Right ventricle myocardium inferior (tissue), 1 donor: ENCODE measurements around the gene FABP6. TPM values are rescaled to one million over a fixed set of nuclear protein-coding genes. Genes with fewer than 3 reads are reported as not detected.
"Not testable (repeated sequence)": the region's sequence is repeated elsewhere in the genome, so short reads cannot be mapped to it uniquely, and the experiment has no call there.

Experiments
- ATAC-seq: fragments of 200-7000 bp; cut with Tn5 transposase; one replicate; pipeline ENCODE4 v1.9.1; 2020; ENCODE audit warnings: mild to moderate bottlenecking, moderate library complexity
- DNase-seq: peaks from one replicate; pipeline ENCODE4 v3.0.0; 2021; ENCODE audit errors: missing footprints
- intact Hi-C: fragments of 100-400 bp; cut with DNase I; formaldehyde crosslinking; loops from one replicate; pipeline ENCODE4 v1.11.0; 2022
- total RNA-seq: library from RNA; stranded (reverse); fragmentation: NEBNext Ultra II Directional; extraction: Animal tissue kit (Norgen Biotek cat#: 25700); gene quantifications from one replicate; pipeline ENCODE4 v1.2.1, GENCODE V29; 2021
- donor health status: DM: no; HTN: yes; CAD: no; lungs with severe emphysema.

The FABP6 gene
- total RNA-seq, 1 donor from 2014 or later: 3.5 TPM

GRCh38 chr5:160210606-160211005 is 18.7 kb upstream of the FABP6 start:
- intact Hi-C loops: no loop called here
- DNase-seq: no peak
- ATAC-seq: no peak

DNA sequence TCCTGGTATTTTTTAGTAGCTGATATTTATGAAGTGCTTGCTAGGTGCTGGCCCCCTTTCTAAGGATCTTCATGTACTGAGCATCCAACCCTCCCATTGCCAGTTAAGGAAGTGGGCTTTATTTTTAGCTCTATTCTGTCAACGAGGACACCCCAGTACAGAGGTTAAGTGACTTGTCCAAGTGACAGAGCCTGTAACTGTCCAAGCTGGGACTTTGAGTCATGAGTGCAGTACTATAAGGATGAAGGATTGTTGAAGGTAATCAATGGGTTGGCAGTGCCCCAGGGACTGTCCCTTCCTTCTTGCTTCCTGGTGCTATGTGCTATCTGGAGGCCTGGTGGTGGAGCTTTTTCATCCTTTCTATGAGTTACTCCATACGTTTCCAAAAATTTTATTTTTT is 18.0 kb upstream of the FABP6 start:
- DNase-seq: no peak
- peak; percentile 70 for ATAC-seq
- intact Hi-C loops: no loop called here

- ATAC-seq: no peak
- intact Hi-C loops: no loop called here
These were observed 15.8 kb upstream of the FABP6 start for GRCh38 chr5:160213537-160213936.

DNA sequence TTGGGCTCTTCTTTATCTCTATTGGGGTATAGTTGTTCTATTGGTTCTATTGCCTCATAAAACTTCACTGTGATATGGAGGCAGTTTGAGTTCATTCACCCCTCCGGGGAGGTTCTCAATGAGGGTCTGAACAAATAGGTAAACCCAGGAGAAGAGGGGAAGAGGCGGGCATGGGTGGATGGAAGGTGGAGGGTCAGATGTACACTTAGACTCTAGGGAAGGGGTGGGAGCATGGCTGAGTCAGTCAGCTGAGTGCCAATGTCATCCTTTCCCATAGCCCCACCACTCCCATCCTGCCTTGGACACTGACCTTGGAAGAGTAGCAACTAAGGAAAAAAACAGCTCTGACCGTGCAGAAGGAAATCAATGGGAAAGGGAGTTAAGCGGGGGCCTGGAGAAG is 9.9 kb upstream of the FABP6 start:
- ATAC-seq (no peak), DNase-seq (no peak)
- intact Hi-C loops: no loop called here

More at GRCh38 chr5:160213537-160213936, 15.8 kb upstream of the FABP6 start:
- DNase-seq: no peak

DNA sequence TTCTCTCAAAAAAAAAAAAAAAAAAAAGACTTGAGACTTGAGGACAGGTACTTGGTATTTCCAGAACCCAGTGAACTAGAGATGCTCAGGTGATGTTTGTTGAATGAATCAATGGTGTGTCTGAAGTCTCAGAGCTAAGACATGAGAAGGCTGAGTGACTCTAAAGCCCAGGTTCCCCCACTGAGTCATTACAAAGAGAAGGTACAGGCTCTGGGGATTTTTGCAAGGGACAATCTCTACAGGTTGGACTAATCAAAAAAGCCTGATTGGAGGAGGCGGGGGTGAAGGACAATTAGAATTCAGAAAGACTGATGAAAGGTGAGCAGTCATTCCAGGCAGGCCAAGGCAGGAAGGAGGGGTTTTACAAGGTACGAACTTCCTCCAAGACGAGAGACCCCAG is 8.2 kb upstream of the FABP6 start:
- intact Hi-C loops: no loop called here
- ATAC-seq: no peak
- DNase-seq: no peak

DNA sequence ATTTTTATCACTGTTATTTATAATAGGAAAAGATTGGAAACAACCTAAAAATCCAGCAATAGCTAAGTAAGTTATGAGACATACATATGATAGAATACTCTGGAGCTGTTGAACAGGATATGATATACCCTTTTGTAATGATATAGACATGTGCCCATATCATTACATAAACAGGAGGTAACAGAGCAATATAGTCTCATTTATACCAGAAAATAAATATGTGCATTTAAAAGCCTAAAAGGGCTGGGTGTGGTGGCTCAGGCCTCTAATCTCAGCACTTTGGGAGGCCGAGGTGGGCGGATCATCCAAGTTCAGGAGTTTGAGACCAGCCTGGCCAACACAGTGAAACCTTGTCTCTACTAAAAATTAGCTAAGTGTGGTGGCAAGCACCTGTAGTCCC is 2.3 kb upstream of the FABP6 start:
- no peak for DNase-seq
- no peak for ATAC-seq
- intact Hi-C loops: no loop called here

DNA sequence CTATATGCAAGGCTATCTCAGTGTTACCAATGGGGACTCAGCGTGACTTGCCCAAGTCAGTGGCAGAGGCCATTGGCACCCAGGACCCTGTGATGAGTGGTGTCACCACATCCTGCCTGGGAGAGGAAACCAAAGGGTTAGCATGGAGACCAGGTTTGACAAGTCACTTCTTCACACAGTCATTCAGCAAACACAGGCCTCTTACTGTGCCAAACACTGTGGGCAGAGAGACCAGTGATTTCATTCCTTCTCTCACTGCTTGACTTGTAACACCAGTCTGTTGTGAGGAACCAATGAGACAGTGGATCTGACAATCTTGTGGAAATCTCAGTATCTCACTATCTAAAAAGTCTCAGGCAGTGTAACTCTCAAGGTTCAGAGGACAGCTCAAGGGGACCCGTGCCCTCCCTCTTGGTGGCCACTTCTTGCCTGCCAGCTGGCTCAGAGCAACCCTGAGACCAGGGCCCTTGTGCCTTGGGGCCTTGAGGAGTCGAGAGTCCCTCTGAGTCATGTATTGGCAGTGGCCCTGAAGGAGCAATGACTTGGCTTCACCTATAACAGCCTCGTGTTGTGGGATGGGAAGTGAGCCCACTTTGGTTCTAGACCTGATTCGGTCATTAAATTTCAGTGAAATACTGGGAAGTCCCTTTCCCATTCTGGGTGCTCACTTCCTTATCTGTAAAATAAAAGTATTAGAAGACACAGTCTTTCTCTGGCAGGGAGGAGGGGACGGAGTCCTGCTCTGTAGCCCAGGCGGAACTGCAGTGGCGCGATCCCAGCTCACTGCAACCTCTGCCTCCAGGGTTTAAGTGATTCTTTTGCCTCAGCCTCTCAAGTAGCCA is 1.6 kb downstream of the FABP6 start:
- DNase-seq: no peak
- intact Hi-C loops: no loop called here
- peak; percentile 23 for ATAC-seq

GRCh38 chr5:160231783-160232342 is 2.6 kb downstream of the FABP6 start:
- intact Hi-C loops: no loop called here
- DNase-seq (no peak), ATAC-seq (no peak)

DNA sequence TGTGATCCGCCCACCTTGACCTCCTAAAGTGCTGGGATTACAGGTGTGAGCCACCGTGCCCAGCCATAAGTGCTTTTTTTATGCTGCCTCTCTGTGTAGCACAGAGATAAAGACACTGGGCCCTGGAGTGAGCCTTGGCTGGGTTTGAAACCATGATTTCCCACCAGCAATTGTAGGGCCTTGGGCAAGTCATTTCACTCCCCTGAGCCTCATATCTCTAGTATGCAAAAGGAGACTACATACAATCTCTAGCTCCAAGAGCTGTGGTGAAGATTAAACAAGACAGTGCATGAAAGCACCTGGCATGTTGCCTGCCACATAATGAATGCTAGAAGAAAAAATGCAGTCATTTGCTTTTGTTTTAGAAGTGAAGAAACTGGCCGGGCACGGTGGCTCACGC is 3.9 kb downstream of the FABP6 start:
- ATAC-seq (no peak), DNase-seq (no peak)
- intact Hi-C loops: no loop called here

GRCh38 chr5:160235731-160236130 is 6.4 kb downstream of the FABP6 start:
- DNase-seq: no peak
- intact Hi-C loops: no loop called here
- ATAC-seq: no peak

GRCh38 chr5:160237571-160238093 is 8.3 kb downstream of the FABP6 start:
- intact Hi-C loops: no loop called here
- ATAC-seq (no peak), DNase-seq (no peak)

GRCh38 chr5:160240350-160240749 is 11.0 kb downstream of the FABP6 start:
- intact Hi-C loops: no loop called here
- DNase-seq: no peak
- ATAC-seq: no peak

DNA sequence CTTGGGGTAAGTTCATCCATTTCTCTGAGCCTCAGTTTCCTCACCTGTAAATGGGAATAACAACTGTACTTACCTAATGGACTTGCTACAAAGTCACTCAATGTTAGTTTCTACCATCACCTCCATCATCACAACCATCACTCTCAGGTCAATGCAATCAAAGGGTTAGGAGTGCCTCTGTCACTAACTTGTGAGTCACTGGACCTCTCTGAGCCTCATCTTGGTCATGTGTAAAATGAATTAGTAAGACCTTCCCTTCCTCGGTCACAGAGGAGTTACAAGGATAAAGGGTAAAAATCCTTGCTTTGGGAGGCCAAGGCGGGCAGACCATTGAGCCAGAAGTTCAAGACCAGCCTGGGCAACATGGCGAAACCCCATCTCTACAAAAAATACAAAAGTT is 12.8 kb downstream of the FABP6 start:
- ATAC-seq (no peak), DNase-seq (no peak)
- intact Hi-C loops: no loop called here

DNA sequence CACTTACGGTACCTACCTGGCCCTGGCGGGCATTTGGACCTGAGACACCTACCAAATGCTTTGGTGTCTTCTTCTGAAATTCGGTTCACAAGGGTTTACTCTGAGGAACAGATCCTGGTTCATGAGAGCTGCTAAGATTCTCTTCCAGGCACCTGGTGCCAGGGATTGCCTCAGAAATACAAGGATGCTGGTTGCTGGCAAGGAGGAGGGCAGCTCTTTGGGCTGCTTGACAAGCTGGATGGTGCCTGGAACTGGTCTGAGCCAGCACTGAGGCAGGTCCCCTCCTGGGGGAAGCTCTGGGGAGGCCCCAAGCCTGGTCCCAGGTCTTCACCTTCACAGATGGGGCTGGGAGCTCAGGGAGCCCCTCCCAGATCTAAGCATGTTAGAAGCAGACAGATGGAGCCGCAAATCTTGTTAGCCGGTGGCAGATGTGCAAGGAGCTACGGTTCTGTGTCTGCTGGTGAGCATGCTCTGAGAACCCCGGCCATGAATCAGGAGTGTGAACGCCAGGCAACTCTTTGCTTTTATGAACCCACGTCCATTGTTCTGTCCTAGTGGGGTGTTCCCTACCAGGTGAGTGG is 16.3 kb downstream of the FABP6 start:
- ATAC-seq (no peak), DNase-seq (no peak)
- intact Hi-C loops: no loop called here

- DNase-seq, intact Hi-C loops, ATAC-seq: not testable (repeated sequence)
These were observed 20.3 kb downstream of the FABP6 start for GRCh38 chr5:160249570-160249969.

GRCh38 chr5:160250226-160250625 is 20.9 kb downstream of the FABP6 start:
- ATAC-seq (no peak), DNase-seq (no peak)
- intact Hi-C loops: no loop called here

DNA sequence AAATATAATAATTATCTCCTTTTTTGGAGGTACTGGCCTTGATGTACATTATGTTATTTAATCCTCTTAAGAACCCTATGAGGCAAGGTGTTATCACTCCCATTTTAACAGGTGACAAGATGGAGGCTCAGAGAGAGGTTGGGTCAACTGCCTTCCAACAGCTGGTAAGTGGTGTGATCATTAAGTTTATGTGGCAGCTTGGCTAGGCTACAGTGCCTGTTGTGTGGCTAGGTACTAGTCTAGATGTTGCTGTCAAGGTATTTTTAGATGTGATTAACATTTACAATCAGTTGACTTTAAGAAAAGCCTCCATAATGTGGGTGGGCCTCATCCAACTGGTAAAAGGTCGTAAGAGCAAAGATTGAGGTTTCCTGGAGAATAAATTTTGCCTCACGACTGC is 21.5 kb downstream of the FABP6 start:
- DNase-seq (no peak), ATAC-seq (no peak)
- intact Hi-C loops: no loop called here

GRCh38 chr5:160251406-160252155 is 22.3 kb downstream of the FABP6 start:
- ATAC-seq: no peak
- no peak for DNase-seq

DNA sequence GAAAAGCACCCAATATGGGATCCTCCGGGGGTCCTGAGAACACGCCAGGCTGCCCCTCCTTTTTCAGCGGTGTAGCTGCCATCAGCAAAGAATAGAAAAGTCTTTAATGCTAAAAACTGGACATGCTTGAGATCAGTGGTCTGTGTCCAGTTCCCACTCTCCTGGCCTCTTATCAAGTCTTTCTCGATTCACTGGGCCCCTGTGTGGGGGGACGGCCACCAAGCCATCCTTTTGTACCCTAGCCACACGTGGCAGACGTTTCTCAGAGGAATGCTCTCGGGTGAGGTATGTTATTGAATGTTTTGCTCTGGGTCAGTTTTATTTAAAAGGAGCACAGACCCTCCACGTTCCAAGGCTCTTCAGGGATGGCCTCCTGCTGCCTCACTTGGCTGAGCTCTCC is 23.6 kb downstream of the FABP6 start:
- ATAC-seq (no peak), DNase-seq (no peak)
- intact Hi-C loops: no loop called here

More at GRCh38 chr5:160251406-160252155, 22.3 kb downstream of the FABP6 start:
- intact Hi-C loops: no loop called here
